ENCODE data around the gene ZNF76.

- TF ChIP-seq CTCF (IDR thresholded peaks at IDR 0.05): no peak
- TF ChIP-seq EZH2phosphoT487 (IDR thresholded peaks at IDR 0.05): no peak
These were observed 50.8 kb downstream of the ZNF76 start for GRCh38 chr6:35310265-35310831.

Measured in neural progenitor cell (in vitro differentiated cells).